SIG-M5 treated with dmso at 0.1 percent for 504 hours (cell line): ENCODE data around the gene PRSS36.
A peak's percentile ranks its signal among the peaks of the same experiment; 100 is the strongest.

Experiments used
- DNase-seq: peaks from one replicate; lab custom pipeline; 2025; ENCODE audit not compliant: unreplicated experiment; lab: John Stamatoyannopoulos, UW

Gene PRSS36

GRCh38 chr16:31128711-31129567, 20.9 kb downstream of the PRSS36 start:
- DNase-seq, result peak; percentile 81

- no peak for DNase-seq
These were observed 22.7 kb downstream of the PRSS36 start for GRCh38 chr16:31127182-31127581.

GRCh38 chr16:31125844-31126243, 24.0 kb downstream of the PRSS36 start:
- DNase-seq, result no peak

GRCh38 chr16:31120129-31120528, 29.7 kb downstream of the PRSS36 start:
- no peak for DNase-seq

GRCh38 chr16:31118223-31119155, 31.4 kb downstream of the PRSS36 start:
- peak; percentile 69 for DNase-seq

GRCh38 chr16:31117384-31118222, 32.3 kb downstream of the PRSS36 start, which contains the start of gene KAT8:
Gene KAT8 (plus strand): TSS chr16:31117664. CDS start chr16:31117682, 18 bp downstream.
- peak; percentile 98 for DNase-seq

- DNase-seq, result no peak
These were observed 35.4 kb downstream of the PRSS36 start for GRCh38 chr16:31114468-31114867.

- DNase-seq, result peak; percentile 66
These were observed 36.4 kb downstream of the PRSS36 start for GRCh38 chr16:31113121-31114120.

- DNase-seq, result no peak
These were observed 37.2 kb downstream of the PRSS36 start for GRCh38 chr16:31112711-31113110.

GRCh38 chr16:31111881-31112466, 37.9 kb downstream of the PRSS36 start:
- no peak for DNase-seq

GRCh38 chr16:31110106-31111034, 39.5 kb downstream of the PRSS36 start:
- DNase-seq, result no peak

- DNase-seq, result no peak
These were observed 40.2 kb downstream of the PRSS36 start for GRCh38 chr16:31109622-31110021.

- DNase-seq, result peak; percentile 23
These were observed 40.9 kb downstream of the PRSS36 start for GRCh38 chr16:31108794-31109558.

- peak; percentile 70 for DNase-seq
These were observed 41.7 kb downstream of the PRSS36 start, which contains the start of gene BCKDK for GRCh38 chr16:31108035-31108793. Gene BCKDK (plus strand): TSS chr16:31108386. CDS start chr16:31109224, 838 bp downstream.

GRCh38 chr16:31107465-31107867, 42.4 kb downstream of the PRSS36 start:
- DNase-seq, result no peak
